Lower leg skin (tissue), 4 donors: ENCODE results near the gene OSMR. TPM values are rescaled to one million over a fixed set of nuclear protein-coding genes. Genes with fewer than 3 reads are reported as not detected.

ENCODE experiments used
- DNase-seq, 2 donors: peaks; one replicate each; pipeline ENCODE4 v3.0.0-alpha.2; 2019; ENCODE audit warnings: low spot score in 2 of 2
- H3K4me3 ChIP-seq: fragments of 200-600 bp; sonication (generic); 2 replicates; pipeline ENCODE4 v1.5.1; 2017; ENCODE audit warnings: mild to moderate bottlenecking, low read depth; ENCODE audit not compliant: poor library complexity, severe bottlenecking
- CTCF ChIP-seq, 3 donors: fragments of 450-650 bp; IDR thresholded peaks; one replicate each; pipeline ENCODE4 v1.5.1; 2016; ENCODE audit warnings: antibody characterized with exemption in 3 of 3, mild to moderate bottlenecking in 3 of 3, moderate library complexity in 2 of 3
- POLR2A ChIP-seq, 2 donors: fragments of 450-650 bp; IDR thresholded peaks; one replicate each; pipeline ENCODE4 v1.6.1; 2016 to 2017; ENCODE audit warnings: antibody characterized with exemption in 2 of 2, mild to moderate bottlenecking in 1 of 2, moderate library complexity in 1 of 2
- WGBS, 2 donors: methylation state at CpG; one replicate each; pipeline ENCODE4 v1.1.5; 2018; 5-methylcytosine and 5-hydroxymethylcytosine counted together
- intact Hi-C: fragments of 100-400 bp; cut with DNase I; formaldehyde crosslinking; loops from one replicate; pipeline ENCODE4 v1.15.0; 2023; ENCODE audit warnings: low total_unique reads
- total RNA-seq, 4 donors: library from RNA; depleted of rRNA; stranded (reverse); fragments of >200 nt; gene quantifications; one replicate each; pipeline ENCODE4 v1.1.0, GENCODE V29; 2016

Gene OSMR
- 10 to 100 TPM; 13.7 to 28.1 (median 22.0) TPM for total RNA-seq

- DNase-seq: peak; percentile 89 to 98
- peak within 1 kb of the TSS; percentile 56 for H3K4me3 ChIP-seq
- intact Hi-C loops: no loop called here
- 1 to 3% methylated on average over 53 to 62 of the region's 89 CpGs for WGBS, 2 donors
- TF ChIP-seq CTCF (IDR thresholded peaks at IDR 0.05) (no peak), POLR2A (IDR thresholded peaks at IDR 0.05) (no peak)
Observed at GRCh38 chr5:38845526-38846378, at the start of gene OSMR. OSMR (plus strand) TSS chr5:38846012; CDS start chr5:38869045, 23,033 bp downstream.

- no peak overlapping the region for H3K4me3 ChIP-seq
- TF ChIP-seq CTCF (IDR thresholded peaks at IDR 0.05): no peak
- no peak for TF ChIP-seq POLR2A (IDR thresholded peaks at IDR 0.05)
- intact Hi-C loops: no loop called here
- DNase-seq: no peak
Observed at GRCh38 chr5:38796742-38797108, 49.1 kb upstream of the OSMR start.

GRCh38 chr5:38797838-38798237 is 48.0 kb upstream of the OSMR start:
- WGBS, 2 donors: 77 to 78% methylated on average over 12 of the region's 12 CpGs
- intact Hi-C loops: no loop called here
- no peak overlapping the region for H3K4me3 ChIP-seq
- no peak for TF ChIP-seq POLR2A (IDR thresholded peaks at IDR 0.05)
- TF ChIP-seq CTCF (IDR thresholded peaks at IDR 0.05): no peak
- no peak for DNase-seq

- no peak for DNase-seq
- no peak overlapping the region for H3K4me3 ChIP-seq
- WGBS, 2 donors: 65 to 67% methylated on average over 13 of the region's 13 CpGs
- intact Hi-C loops: loop anchor here (10.0 kb wide), 1 partner anchor 355 kb away; no protein-coding TSS in a partner anchor
- TF ChIP-seq CTCF (IDR thresholded peaks at IDR 0.05) (no peak), POLR2A (IDR thresholded peaks at IDR 0.05) (no peak)
Observed at GRCh38 chr5:38799556-38800377, 46.0 kb upstream of the OSMR start.

GRCh38 chr5:38800515-38800914 is 45.3 kb upstream of the OSMR start:
- WGBS, 2 donors: 57 to 59% methylated on average over 3 of the region's 3 CpGs
- DNase-seq: no peak
- TF ChIP-seq POLR2A (IDR thresholded peaks at IDR 0.05) (no peak), CTCF (IDR thresholded peaks at IDR 0.05) (no peak)
- intact Hi-C loops: loop anchor here (10.0 kb wide), 1 partner anchor 356 kb away; no protein-coding TSS in a partner anchor
- H3K4me3 ChIP-seq: no peak overlapping the region
